Measurements from ENCODE around the gene PCOLCE2.

- TF ChIP-seq L3MBTL2 (conservative IDR thresholded peaks at IDR 0.05) (no peak), BHLHE40 (IDR thresholded peaks at IDR 0.05; ENCODE audit: borderline replicate concordance) (no peak), ELF4 (IDR thresholded peaks at IDR 0.05) (no peak), SP1 (IDR thresholded peaks at IDR 0.05) (no peak), FOXM1 (IDR thresholded peaks at IDR 0.05; ENCODE audit: borderline replicate concordance) (no peak)
These were observed 102.9 kb downstream of the PCOLCE2 start for GRCh38 chr3:142785996-142786395.

All from HEK293T (cell line).